Activated CD4-positive, alpha-beta T cell treated with anti-CD3 and anti-CD28 coated beads for 1 hour (primary cell): ENCODE results near the gene METTL26.

Source experiments
- DNase-seq: peaks from one replicate; pipeline ENCODE4 v3.0.0-alpha.2; 2020

The METTL26 gene

GRCh38 chr16:658679-659571, 22.8 kb upstream of the METTL26 start:
- no peak for DNase-seq

DNA sequence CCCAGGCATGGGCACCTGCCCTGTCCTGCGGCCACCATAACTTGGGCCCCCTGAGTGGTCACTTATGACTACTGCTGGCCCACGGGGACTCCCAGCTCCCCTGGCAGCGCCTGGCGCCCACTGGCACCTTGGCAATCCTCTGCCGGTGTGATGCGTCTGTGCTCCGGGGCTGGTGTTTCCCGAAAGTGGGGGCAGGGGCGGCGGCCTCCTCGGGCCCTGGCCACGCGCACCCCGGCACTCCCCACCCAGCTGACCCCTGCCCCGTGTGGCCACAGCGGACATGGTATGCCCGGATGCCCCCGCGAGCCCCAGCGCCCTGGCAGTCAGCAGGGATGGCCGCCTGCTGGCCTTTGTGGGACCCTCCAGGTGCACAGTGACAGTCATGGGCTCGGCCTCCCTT, 21.4 kb upstream of the METTL26 start:
- no peak for DNase-seq

DNA sequence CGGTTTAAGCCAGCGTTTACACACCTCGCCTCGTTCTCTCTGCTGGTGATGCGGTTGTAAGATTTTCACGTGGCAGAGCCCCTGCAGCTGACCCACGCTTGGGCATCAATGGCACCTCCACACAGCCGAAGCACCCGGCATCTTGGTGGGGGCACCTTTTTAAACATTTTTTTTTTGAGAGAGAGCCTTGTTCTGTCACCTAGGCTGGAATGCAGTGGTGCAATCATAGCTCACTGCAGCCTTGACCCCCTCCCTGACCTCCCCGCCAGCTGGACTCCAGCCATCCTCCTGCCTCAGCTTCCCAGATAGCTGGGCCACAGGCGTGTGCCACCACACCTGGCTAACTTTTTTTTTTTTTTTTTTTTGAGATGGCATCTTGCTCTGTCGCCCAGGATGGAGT, 17.9 kb upstream of the METTL26 start:
- DNase-seq, result no peak

DNA sequence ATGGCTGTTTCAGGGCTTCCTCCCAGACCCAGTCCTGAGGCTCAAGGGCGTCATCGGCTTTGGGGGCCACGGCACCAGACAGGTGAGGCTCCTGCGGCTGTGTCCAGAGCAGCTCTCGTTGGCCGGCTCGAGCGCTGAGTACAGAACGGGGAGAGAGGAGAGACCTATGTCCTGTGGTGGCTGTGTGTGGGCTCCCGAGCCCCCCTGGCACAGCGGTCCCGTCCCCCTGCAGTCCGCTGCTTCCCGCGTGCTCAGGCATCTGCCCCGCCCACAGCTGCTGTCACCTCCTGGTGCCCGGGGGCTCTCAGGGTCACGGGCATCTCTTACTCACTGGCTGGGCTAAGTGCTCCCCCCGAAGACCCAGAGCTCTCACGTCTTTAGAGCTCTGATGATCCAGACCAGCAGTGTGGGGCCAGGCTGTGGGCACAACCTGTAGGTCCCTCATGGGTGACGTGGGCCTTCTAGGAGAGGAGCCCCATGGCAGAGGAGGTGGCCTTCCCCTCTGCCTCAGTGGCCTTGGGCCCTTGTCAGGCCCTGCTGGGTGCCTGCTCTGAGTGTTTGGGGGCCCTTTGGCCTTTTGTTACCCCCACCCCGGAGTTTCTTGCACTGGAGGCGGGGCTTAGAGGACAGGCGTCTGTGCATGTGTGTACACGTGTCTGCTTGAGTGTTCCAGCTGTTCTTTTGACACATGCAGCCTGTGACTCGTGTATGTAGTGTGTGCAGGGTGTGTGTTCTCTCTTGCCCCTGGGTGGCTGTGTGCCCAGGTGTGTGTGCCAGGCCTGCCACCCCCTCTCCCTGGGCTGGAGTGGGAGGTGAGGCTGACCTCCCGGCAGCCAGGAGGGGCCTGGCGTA, 16.6 kb upstream of the METTL26 start:
- no peak for DNase-seq

DNA sequence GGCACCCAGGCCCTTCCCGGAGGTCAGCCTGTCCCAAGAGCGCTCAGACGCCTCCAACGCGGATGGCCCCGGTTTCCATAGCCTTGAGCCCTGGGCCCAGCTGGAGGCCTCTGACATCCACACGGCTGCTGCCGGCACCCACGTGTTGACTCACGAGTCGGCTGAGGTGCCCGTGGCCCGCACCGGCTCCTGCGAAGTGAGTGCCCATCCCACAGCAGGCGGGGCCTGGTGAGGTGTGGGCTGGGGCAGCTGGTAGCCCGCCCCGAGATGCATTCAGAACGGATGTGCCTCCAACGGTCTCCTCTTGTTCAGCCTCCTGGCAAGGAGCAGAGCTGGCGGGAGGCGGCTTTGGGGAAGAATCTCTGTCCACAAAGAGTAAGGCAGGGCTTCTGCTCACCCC, 15.7 kb upstream of the METTL26 start:
- no peak for DNase-seq

GRCh38 chr16:649631-650030, 13.5 kb upstream of the METTL26 start:
- DNase-seq, result no peak

GRCh38 chr16:648781-649589, 12.9 kb upstream of the METTL26 start, which contains the start of gene WDR90:
WDR90 (plus strand) TSS chr16:649365; CDS start chr16:649417, 52 bp downstream.
- peak; percentile 87 for DNase-seq

DNA sequence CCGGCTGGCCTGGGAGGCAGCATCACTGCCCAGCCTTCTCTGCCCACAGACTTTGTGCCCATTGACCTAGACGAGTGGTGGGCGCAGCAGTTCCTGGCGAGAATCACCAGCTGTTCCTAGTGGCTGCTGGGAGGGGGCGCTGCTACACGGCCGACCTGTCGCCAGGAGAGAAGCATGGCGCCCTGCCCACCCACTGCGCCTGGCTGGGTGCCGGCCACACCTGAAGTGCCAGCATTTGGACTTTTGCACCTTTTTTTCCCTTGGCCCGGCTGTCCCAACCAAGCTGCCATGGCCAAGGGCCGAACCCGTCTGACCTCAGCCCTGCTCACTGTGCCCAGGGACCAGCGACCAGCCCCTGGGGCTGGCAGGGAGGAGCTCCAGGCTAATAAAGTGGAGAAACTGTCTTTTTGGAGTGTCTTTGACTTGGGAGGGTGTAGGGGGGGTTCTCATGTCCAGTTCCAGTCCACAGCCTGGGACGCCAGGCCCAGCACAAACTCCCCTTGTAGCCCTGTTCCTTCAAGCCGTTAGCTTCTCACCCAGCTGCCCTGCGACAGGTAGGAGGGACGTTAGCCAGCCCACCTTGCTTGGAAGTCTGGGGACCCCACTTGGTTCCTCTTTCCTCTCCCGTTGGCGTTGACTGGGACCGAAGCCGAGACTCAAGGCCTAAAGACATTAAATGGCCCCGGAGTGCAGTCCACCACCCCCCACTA, 12.1 kb upstream of the METTL26 start:
- DNase-seq, result no peak

DNA sequence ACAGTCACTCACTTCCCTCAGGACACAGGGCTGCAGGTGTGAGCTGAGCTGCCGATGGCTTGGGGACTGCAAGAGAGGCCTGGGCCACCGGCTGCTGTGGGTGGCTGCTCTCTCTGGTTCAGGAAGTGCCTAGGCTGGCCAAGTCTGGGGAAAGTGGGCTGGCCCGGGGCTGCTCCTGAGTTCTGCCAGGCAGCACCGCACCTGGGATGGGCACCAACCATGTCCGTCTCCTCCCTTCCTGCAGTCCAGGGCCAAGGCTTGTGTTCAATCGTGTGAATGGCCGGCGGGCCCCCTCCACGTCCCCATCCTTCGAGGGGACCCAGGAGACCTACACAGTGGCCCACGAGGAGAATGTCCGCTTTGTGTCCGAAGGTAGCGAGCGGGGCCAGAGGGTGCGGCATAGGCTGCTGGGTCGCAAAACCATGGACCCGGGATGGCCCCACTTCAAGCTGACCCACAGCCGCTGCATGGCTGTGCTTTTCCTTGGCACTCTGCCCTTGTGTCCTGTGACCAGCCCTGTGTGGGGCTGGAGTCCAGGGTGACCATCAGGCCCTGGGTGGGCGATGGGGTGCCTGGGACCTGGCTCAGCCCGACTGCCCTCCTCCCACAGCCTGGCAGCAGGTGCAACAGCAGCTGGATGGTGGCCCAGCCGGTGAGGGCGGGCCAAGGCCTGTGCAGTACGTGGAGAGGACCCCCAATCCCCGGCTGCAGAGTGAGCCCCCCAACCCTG, 11.2 kb upstream of the METTL26 start:
- no peak for DNase-seq

GRCh38 chr16:646679-647172, 10.6 kb upstream of the METTL26 start:
- no peak for DNase-seq

DNA sequence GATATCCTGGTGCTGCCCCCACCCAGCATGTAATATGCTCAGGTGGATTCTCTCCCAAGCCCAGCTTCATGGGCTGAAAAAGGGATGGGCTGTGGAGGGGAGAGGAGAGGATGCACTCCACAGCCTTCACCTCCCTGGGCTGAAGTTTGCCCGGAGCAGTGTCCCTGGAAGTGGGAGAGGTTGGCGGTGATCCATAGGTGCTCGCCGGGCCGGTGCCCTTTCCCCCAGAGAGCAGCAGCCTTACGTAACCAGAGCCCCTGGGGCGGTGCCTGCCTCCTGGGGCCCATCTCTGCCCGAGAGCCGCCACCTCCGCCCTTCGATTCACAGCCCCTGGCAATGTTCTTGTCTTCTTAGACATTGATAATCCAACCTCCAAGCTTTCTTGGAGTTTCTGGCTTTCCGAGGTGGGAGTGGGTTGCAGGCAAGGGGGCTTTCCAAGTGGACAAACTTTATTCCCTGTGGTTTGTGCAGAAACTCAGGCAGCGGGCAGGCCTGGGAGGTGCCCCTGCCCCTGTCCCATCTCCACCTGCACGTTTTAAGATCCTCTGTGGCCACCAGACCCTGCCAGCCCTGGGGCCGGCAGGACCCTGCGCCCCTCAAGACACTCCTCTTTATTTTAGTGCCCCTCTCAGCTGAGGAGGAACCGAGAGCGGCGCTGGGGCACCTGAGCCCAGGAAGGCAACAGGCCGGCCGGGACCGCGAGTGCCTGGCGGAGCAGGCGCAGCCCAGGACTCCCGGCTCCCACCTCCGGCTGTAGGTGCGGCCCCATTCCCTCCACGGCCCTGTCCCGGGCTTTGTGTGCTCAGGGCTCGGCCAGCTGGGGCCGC, 10.0 kb upstream of the METTL26 start:
- DNase-seq, result no peak

DNA sequence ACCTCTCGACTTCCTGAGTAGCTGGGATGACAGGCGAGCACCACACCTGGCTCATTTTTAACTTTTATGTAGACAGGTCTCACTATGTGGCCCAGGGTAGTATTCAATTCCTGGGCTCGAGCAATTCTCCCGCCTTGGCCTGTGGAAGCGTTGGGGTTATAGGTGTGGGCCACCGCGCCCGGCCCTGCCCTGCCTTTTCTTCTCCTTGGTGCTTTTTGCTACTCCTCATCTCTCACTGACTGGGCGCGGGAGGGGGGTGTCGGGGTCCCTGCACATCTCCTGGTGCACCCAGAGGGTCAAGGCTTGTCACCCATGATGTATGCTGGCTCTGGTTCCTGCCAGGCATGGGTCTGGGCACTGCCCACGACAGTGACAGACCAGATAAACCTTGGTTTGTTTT, 8.5 kb upstream of the METTL26 start:
- DNase-seq, result no peak

GRCh38 chr16:643050-643368, 6.9 kb upstream of the METTL26 start:
- DNase-seq, result no peak

DNA sequence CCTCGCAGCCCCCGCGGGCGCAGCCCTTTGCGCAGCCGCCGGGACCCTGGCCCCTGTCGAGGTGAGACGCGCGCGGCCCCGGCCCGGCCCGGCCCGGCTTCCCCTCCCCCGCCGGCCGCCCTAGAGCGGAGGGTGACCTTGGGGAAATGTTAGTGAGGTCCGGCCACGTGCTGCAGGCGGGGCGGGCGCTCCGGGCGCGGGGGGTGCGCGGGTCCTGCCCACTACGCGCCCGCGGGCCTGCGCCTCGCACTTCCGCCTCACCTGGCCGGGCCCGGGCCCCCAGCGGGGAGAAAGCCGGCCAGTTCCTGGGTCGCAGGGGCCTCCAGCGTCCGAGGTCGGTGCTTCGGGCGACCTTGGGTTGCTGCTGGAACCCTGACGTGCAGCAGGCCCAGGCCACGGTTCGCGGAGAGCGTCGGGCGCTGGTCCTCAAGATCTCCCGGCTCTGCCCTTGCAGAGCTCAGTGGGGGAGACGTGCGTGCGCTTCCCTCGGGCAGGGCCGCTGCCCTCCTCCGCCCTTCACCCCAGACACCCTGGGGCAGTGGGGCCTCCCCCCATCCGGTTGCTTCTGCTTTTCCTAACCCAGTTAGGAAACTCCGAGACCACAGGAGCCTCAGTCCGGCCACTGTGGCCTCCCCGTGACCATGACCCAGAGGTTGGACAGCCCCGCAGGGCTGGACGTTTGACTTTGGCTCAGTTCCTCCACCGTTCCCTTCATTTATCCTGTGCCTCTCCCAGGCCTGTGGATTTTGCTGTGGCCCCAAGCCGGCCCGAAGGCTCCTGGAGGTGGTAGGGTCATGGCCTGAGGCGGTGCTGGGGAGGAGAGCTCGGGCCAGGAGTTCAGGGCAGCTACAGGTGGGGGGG, 6.3 kb upstream of the METTL26 start:
- DNase-seq, result no peak

DNA sequence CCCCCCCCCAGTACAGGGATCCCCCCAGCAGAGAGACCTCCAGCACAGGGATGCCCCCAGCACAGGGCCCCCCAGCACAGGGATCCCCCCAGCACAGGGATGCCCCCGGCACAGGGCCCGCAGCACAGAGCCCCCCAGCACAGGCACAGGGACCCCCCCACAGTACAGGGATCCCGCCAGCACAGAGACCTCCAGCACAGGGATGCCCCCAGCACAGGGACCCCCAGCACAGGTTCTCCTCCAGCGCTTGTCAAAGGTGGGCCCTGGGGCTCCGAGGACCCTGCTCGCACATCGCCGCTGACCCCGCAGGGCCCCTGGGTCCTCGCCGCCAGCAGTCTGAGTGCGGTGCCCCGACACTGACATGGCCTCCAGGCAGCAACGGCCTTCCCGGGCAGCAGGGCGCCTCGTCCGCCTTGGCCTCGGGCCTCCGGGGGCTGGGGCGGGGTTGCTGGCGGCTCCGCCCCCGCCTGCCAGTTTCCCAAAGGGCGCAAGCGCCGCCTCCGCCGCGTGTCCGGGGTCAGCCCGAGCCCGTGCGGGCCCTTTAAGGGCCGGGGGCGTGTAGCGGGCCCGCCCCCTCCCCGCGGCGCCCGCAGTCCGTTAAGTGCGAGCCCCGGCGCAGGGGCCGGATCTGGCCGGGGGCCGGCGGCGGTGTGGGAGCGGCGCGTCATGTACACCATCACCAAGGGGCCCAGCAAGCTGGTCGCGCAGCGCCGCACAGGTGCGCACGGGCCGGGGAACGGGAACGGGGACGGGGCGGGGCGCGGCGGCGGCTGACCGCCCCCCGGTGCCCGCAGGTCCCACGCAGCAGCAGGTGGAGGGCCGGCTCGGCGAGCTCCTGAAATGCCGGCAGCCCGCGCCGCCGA, 5.5 kb upstream of the METTL26 start, which contains the start of gene MCRIP2:
Gene MCRIP2 (plus strand): TSS at position 503 of the 863 bp plus-strand sequence. CDS start 164 bp downstream, at position 667.
- peak; percentile 38 for DNase-seq

GRCh38 chr16:640614-641013, 4.5 kb upstream of the METTL26 start:
- DNase-seq, result no peak

GRCh38 chr16:638836-639235, 2.7 kb upstream of the METTL26 start:
- DNase-seq, result no peak

DNA sequence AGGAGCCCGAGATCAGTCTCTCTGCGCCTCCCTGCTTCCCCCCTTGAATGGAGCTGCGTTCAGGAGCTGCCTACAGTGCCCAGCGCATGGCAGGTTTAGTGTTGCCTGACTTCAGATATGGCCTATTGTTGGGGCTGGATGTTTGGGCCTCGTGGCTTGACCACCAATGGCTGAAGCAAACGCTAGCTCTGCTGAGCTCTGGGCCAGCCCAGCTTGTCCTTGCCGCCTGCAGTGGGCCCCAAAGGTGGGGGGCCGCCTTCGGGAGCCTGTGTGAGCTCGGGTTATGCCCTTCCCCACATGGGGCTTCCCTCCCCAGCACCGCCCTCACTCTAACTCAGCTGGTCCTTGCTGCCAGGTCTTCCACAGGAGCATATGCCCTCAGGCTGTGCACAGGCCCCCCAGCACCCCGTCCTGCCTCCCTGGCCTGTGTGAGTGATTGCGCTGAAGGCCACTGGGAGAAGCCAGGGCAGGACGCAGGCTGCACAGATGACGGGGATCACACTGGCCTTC, 2.0 kb upstream of the METTL26 start:
- DNase-seq, result no peak
